Esophagus squamous epithelium (tissue), 4 donors: ENCODE measurements around the gene MUCL3.

ENCODE experiments used
- POLR2A ChIP-seq, 4 donors: fragments of 450-650 bp; IDR thresholded peaks; one replicate each; pipeline ENCODE4 v1.6.1; 2017; ENCODE audit warnings: antibody characterized with exemption in 4 of 4, mild to moderate bottlenecking in 4 of 4, moderate library complexity in 3 of 4
- TF ChIP-seq, protein P1 (sequence below), 6 experiments: fragments of 450-650 bp in 4 of 6; fragments of 200-600 bp in 2 of 6; sonication (generic) in 2 of 6; IDR thresholded peaks; one replicate each; pipeline ENCODE4 v1.5.1; 2016 to 2019; ENCODE audit warnings: antibody characterized with exemption in 6 of 6, mild to moderate bottlenecking in 4 of 6, moderate library complexity in 4 of 6

DNA sequence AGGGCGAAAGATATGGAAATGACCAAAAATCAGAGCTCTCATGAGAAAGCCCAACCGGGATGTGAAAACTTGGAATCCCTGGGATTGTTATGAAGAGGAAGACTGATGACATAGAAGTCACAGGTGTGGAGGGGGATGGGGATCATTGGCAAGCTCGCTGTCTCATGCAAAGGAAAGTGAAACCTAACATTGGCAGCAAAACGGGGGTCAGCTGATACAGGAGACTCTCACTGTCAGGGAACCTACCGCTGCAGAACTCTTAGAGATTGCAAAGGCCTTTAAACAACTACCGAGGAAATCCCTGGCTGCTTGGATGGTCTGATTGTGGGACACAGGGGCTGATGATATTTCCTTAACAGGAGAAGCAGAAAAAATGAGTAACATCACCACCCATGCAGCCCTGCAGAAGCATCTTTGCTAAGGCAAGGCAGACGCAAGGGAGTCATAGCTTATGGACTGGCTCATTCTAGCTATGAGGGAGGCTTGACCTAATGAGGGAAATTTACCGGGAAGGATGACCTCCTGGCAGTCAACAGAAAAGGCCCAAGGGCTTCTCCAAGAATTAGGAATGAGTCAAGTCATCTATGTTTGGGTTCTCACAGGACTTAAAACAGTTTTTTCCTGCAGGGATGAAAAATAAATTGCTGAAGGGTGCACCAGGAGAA lies 49.8 kb downstream of the MUCL3 start:
- TF ChIP-seq, protein P1, sequence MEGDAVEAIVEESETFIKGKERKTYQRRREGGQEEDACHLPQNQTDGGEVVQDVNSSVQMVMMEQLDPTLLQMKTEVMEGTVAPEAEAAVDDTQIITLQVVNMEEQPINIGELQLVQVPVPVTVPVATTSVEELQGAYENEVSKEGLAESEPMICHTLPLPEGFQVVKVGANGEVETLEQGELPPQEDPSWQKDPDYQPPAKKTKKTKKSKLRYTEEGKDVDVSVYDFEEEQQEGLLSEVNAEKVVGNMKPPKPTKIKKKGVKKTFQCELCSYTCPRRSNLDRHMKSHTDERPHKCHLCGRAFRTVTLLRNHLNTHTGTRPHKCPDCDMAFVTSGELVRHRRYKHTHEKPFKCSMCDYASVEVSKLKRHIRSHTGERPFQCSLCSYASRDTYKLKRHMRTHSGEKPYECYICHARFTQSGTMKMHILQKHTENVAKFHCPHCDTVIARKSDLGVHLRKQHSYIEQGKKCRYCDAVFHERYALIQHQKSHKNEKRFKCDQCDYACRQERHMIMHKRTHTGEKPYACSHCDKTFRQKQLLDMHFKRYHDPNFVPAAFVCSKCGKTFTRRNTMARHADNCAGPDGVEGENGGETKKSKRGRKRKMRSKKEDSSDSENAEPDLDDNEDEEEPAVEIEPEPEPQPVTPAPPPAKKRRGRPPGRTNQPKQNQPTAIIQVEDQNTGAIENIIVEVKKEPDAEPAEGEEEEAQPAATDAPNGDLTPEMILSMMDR (IDR thresholded peaks at IDR 0.05) = no peak
- TF ChIP-seq POLR2A (IDR thresholded peaks at IDR 0.05) = no peak
